Astrocyte (in vitro differentiated cells and primary cell): ENCODE measurements around the gene NDUFB7. TPM values are rescaled to one million over a fixed set of nuclear protein-coding genes. Genes with fewer than 3 reads are reported as not detected.

Experiments
- DNase-seq: peaks from one replicate; pipeline ENCODE4 v3.0.0-alpha.2; 2010; ENCODE audit warnings: low read depth
- FAIRE-seq: peaks from 2 replicates; lab custom pipeline; 2011; peaks lifted over from hg19 to GRCh38; lab: Jason Lieb, UNC
- H2AFZ ChIP-seq: 2 replicates; pipeline ENCODE4 v1.6.0; 2012; ENCODE audit warnings: low read depth, low read length, inconsistent platforms
- H3K27ac ChIP-seq: 2 replicates; pipeline ENCODE4 v1.5.1; 2011; ENCODE audit warnings: low read depth, low read length, inconsistent platforms
- H3K27me3 ChIP-seq: 2 replicates; pipeline ENCODE4 v1.6.0; 2011; ENCODE audit warnings: low read length, inconsistent platforms; ENCODE audit not compliant: insufficient read depth
- H3K36me3 ChIP-seq: 2 replicates; pipeline ENCODE4 v1.5.1; 2011; ENCODE audit warnings: low read length, inconsistent platforms; ENCODE audit not compliant: insufficient read depth
- H3K4me1 ChIP-seq: 2 replicates; pipeline ENCODE4 v1.5.1; 2011; ENCODE audit warnings: low read length, inconsistent platforms; ENCODE audit not compliant: insufficient read depth
- H3K4me2 ChIP-seq: 2 replicates; pipeline ENCODE4 v1.6.0; 2012; ENCODE audit warnings: low read length, inconsistent platforms
- H3K4me3 ChIP-seq: 2 replicates; pipeline ENCODE4 v1.5.1; 2011; ENCODE audit warnings: low read depth, mild to moderate bottlenecking, low read length, inconsistent platforms; ENCODE audit not compliant: insufficient read depth
- H3K79me2 ChIP-seq: 2 replicates; pipeline ENCODE4 v1.6.0; 2012; ENCODE audit warnings: mild to moderate bottlenecking, low read length, inconsistent platforms; ENCODE audit not compliant: insufficient read depth
- H3K9ac ChIP-seq: 2 replicates; pipeline ENCODE4 v1.6.0; 2012; ENCODE audit warnings: mild to moderate bottlenecking, low read length, inconsistent platforms
- H3K9me3 ChIP-seq: 2 replicates; pipeline ENCODE4 v1.5.1; 2012; ENCODE audit warnings: low read depth, mild to moderate bottlenecking, low read length, inconsistent platforms; ENCODE audit not compliant: insufficient read depth
- H4K20me1 ChIP-seq: 2 replicates; pipeline ENCODE4 v1.6.0; 2012; ENCODE audit warnings: low read length, inconsistent platforms; ENCODE audit not compliant: insufficient read depth
- H3K27ac Mint-ChIP-seq: one replicate; pipeline ENCODE4 v1.8.0; 2021; ENCODE audit warnings: mild to moderate bottlenecking, mixed read lengths; ENCODE audit not compliant: unreplicated experiment
- H3K27me3 Mint-ChIP-seq: one replicate; pipeline ENCODE4 v1.8.0; 2021; ENCODE audit warnings: low read depth, mixed read lengths; ENCODE audit not compliant: unreplicated experiment
- H3K36me3 Mint-ChIP-seq: one replicate; pipeline ENCODE4 v1.8.0; 2021; ENCODE audit warnings: low read depth, mixed read lengths; ENCODE audit not compliant: unreplicated experiment
- H3K4me1 Mint-ChIP-seq: one replicate; pipeline ENCODE4 v1.8.0; 2021; ENCODE audit warnings: low read depth, mixed read lengths; ENCODE audit not compliant: unreplicated experiment
- H3K4me3 Mint-ChIP-seq: one replicate; pipeline ENCODE4 v1.8.0; 2021; ENCODE audit warnings: mild to moderate bottlenecking, moderate library complexity, mixed read lengths; ENCODE audit not compliant: unreplicated experiment
- H3K9me3 Mint-ChIP-seq: one replicate; pipeline ENCODE4 v1.8.0; 2021; ENCODE audit warnings: mild to moderate bottlenecking, mixed read lengths; ENCODE audit not compliant: unreplicated experiment
- EZH2 ChIP-seq: IDR thresholded peaks from 2 replicates; pipeline ENCODE4 v1.6.1; 2012; ENCODE audit warnings: mild to moderate bottlenecking, low read length, inconsistent platforms; ENCODE audit not compliant: insufficient read depth
- total RNA-seq: library from RNA; stranded (reverse); gene quantifications from 2 replicates; pipeline ENCODE4 v1.2.1, GENCODE V29; 2021
- TF ChIP-seq, protein P1 (sequence below): IDR thresholded peaks from 2 replicates; pipeline ENCODE4 v1.5.1; 2011; ENCODE audit warnings: low read depth, mild to moderate bottlenecking, inconsistent platforms, low read length, moderate library complexity; ENCODE audit not compliant: insufficient read depth

NDUFB7 gene
- total RNA-seq, 1 donor from 2014 or later = 161 TPM

DNA sequence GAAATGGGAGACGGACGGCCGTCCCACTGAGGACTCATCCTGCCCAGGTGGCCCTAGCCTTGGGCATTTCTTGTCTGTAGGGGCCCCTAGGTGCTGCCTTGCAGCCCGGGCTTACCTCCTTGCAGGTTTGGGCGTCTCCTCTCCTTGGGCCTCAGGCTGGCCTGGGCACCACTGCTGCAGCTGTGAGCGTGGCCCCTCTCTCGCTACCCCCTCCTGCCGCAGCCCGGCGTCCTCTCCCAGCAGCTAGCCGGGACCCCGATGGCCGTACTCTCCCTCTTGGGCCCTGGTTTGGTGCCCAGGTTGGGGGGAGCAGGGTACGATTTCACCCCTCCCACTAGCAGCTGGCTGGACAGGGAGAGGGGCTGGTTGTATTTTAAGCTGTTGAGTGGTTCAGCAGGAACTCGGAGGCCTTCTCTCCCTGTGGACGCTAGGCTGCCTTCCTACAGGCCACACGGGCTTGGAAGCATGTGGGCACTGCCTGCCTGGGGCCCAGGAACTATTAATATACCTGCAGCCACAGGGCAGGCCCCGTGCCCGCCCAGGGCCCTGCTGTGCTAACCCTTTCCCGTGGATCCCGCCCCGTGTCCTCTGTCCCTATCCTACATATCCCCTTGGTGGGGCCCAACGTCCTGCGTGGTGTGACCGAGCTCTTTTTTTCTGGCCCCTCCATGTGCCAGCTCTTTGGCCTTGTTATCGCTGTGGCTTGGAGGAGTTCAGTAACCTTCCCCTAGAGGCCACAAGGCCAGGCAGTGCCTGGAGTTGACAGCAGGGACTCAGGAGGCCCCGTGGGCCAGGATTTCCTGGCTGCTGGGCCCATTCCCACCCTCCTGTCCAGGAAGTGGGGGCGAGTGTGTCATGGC, 11.7 kb downstream of the NDUFB7 start:
- Mint-ChIP-seq H3K36me3 (peaks cover 1% of the 10 kb centered on the region), H3K9me3 (no peaks in the 10 kb centered on the region), H3K4me1 (peaks cover 6% of the 10 kb centered on the region), H3K4me3 (no peak overlapping the region), H3K27ac (peak overlapping the region; percentile 47), H3K27me3 (no peaks in the 10 kb centered on the region)
- peaks cover 29% of the 10 kb centered on the region for H4K20me1 ChIP-seq
- H3K79me2 ChIP-seq = peaks cover 23% of the 10 kb centered on the region
- H3K27ac ChIP-seq = no peak overlapping the region
- H3K4me1 ChIP-seq = peaks cover 23% of the 10 kb centered on the region
- no peak for DNase-seq
- no peaks in the 10 kb centered on the region for H3K27me3 ChIP-seq
- no peak overlapping the region for H3K9ac ChIP-seq
- no peaks in the 10 kb centered on the region for H3K36me3 ChIP-seq
- no peak overlapping the region for H2AFZ ChIP-seq
- H3K4me2 ChIP-seq = no peak overlapping the region
- no peak for FAIRE-seq
- TF ChIP-seq, protein P1, sequence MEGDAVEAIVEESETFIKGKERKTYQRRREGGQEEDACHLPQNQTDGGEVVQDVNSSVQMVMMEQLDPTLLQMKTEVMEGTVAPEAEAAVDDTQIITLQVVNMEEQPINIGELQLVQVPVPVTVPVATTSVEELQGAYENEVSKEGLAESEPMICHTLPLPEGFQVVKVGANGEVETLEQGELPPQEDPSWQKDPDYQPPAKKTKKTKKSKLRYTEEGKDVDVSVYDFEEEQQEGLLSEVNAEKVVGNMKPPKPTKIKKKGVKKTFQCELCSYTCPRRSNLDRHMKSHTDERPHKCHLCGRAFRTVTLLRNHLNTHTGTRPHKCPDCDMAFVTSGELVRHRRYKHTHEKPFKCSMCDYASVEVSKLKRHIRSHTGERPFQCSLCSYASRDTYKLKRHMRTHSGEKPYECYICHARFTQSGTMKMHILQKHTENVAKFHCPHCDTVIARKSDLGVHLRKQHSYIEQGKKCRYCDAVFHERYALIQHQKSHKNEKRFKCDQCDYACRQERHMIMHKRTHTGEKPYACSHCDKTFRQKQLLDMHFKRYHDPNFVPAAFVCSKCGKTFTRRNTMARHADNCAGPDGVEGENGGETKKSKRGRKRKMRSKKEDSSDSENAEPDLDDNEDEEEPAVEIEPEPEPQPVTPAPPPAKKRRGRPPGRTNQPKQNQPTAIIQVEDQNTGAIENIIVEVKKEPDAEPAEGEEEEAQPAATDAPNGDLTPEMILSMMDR = no peak
- TF ChIP-seq EZH2 = no peak
- no peak overlapping the region for H3K4me3 ChIP-seq
- no peaks in the 10 kb centered on the region for H3K9me3 ChIP-seq

DNA sequence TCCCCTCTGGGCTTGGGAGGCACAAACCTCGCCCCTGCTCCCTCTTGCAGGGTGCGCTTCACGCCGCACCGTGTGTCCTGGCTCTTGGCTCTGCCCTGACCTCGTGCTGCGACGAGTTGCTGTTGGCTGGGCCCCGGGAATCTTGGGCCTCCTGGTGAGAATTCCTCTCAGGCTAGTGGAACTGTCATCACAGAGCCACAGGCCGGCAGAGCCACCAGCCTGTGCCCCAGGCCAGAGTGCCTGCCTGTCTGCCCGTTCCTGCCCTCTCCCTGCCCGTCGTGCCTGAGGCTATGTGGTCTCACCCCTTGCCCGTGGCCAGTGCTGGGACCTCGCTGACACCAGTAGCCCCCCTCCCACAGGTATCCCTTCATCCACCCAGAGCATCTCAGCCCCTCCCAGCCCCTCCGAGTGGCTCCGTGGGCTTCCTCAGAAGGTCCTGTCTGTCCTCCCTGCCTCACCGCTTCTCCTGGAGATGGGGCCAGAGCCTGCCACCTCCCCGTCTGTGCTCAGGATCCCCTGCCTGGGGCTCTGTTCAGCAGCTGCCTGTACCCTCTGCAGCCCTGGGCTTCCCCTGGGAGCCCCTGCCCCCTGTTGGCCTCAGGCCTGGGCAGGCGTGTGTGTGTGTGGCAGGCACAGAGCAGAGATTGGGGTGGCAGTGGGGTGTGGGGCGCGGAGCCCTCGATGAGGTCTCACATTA, 13.3 kb downstream of the NDUFB7 start:
- Histone ChIP-seq H3K27ac (no peak overlapping the region), H3K4me3 (no peak overlapping the region), H3K36me3 (no peaks in the 10 kb centered on the region), H3K9me3 (no peaks in the 10 kb centered on the region), H3K4me2 (no peak overlapping the region), H3K4me1 (peaks cover 23% of the 10 kb centered on the region), H4K20me1 (peaks cover 39% of the 10 kb centered on the region), H3K9ac (no peak overlapping the region), H3K27me3 (no peaks in the 10 kb centered on the region), H3K79me2 (peaks cover 28% of the 10 kb centered on the region), H2AFZ (no peak overlapping the region)
- no peak overlapping the region for H3K27ac Mint-ChIP-seq
- peaks cover 6% of the 10 kb centered on the region for H3K4me1 Mint-ChIP-seq
- H3K27me3 Mint-ChIP-seq = no peaks in the 10 kb centered on the region
- H3K36me3 Mint-ChIP-seq = peaks cover 1% of the 10 kb centered on the region
- no peak overlapping the region for H3K4me3 Mint-ChIP-seq
- no peak for TF ChIP-seq EZH2
- no peaks in the 10 kb centered on the region for H3K9me3 Mint-ChIP-seq
- no peak for DNase-seq
- no peak for FAIRE-seq

DNA sequence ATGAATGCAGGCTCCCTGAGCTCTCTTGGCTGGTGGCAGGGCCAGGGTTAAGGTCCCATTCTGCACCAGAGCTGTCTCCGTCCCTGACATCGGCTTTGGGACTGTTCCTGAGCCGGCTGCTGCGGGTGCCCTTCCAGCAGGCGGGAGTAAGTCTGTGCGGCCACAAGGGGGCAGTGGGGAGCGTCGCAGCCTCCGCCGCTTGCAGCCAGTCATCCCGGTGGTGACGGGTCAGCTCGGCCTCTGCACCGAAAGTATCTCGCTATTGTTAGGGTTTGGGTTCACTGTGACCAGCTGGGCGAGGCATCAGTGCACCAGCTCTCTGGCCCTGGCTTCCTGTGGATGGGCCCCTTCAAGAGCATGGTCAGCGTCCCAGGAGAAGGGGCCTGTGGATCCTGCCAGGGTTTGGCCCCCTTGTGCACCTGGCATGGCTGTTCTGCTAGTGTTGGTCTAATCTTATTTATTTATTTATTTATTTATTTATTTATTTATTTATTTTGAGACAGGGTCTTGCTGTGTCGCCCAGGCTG, 15.1 kb downstream of the NDUFB7 start:
- peak overlapping the region; percentile 46 for H3K4me3 ChIP-seq
- peak overlapping the region; percentile 89 for H2AFZ ChIP-seq
- no peak overlapping the region for H3K4me3 Mint-ChIP-seq
- peaks cover 17% of the 10 kb centered on the region for H3K4me1 ChIP-seq
- no peaks in the 10 kb centered on the region for H3K9me3 Mint-ChIP-seq
- no peak overlapping the region for H3K27ac Mint-ChIP-seq
- H4K20me1 ChIP-seq = peaks cover 38% of the 10 kb centered on the region
- DNase-seq (peak; percentile 47), FAIRE-seq (no peak)
- H3K4me1 Mint-ChIP-seq = peaks cover 10% of the 10 kb centered on the region
- TF ChIP-seq, protein P1 = peak; percentile 70
- TF ChIP-seq EZH2 = no peak
- H3K4me2 ChIP-seq = peak overlapping the region; percentile 81
- peaks cover 1% of the 10 kb centered on the region for H3K36me3 Mint-ChIP-seq
- peaks cover 28% of the 10 kb centered on the region for H3K79me2 ChIP-seq
- no peaks in the 10 kb centered on the region for H3K27me3 Mint-ChIP-seq
- H3K9ac ChIP-seq = peak overlapping the region; percentile 33
- H3K36me3 ChIP-seq = no peaks in the 10 kb centered on the region
- peak overlapping the region; percentile 1 for H3K27ac ChIP-seq
- H3K27me3 ChIP-seq = no peaks in the 10 kb centered on the region
- no peaks in the 10 kb centered on the region for H3K9me3 ChIP-seq
